Stimulated activated CD4-positive, alpha-beta T cell treated with anti-CD3 and anti-CD28 coated beads, Interleukin-1b, Interleukin-23, amount 100 ng/mL, for 4 hours (primary cell): ENCODE data around the gene MAP1B.

Experiments
- DNase-seq, 2 donors: peaks; one replicate each; pipeline ENCODE4 v3.0.0-alpha.2; 2020; ENCODE audit warnings: low read depth in 2 of 2

The MAP1B gene

DNA sequence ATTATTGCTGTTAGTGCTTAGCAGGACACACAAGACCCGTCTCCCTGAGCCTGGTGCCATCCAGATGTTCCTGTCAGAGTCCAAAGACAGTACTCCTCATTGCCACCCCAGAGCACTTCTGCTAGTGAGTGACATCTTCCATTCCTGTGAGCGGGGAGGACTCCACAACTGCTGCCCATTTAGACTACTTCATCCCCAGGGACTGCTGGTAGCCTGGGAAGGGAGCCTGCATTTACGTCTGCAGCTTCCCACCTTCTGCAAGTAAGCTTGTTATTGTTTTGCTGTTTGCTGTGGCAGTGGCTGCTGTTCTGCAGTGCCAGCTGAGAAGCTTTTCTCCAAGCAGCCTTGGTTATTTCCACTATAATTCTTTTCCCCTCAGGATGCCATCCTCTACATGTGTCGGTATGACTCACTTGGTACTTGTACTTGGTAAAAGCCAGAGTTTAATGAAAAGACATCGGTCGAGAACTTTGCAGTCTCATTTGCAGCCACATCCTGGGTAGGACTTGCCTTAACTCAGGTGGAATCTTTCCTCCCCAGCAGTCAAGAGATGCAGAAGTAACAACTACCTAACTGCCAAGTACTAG, 10.6 kb upstream of the MAP1B start:
- no peak for DNase-seq

DNA sequence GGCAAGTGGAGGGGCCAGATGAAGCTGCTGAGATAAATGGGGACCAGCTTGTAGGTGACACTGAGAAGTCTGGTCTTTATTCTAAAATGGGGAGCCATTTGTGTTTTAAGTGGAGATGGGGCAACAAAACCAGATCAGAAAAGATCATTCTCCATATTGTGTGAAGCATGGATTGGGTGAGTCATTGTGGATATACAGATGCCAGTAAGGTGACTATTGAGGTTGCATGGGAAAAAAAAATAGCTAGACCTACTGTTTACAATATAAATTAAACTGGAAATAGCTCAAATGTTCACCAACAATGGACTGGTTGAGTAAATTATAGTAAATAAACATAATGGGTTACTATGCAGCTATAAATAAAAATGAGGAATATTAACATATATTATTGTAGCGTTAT, 5.4 kb upstream of the MAP1B start:
- no peak for DNase-seq

DNA sequence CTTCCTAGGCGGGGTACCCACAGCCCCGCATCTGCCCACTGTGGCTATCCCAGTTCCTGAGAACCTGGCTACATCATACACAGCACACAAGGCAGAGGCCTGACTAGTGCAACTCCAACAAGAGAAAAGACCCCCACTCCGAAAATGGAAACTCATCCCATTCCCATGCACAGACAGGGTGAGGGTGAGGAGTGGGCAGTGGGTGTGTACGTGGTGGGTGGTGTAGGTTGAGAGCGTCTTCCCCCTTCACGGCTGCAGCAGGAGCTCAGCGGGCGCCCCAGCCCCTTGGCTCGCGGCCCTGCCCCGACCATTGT, 501 bp upstream of the MAP1B start:
- no peak for DNase-seq

- DNase-seq = no peak
These were observed 576 bp downstream of the MAP1B start for GRCh38 chr5:72107901-72108201.

GRCh38 chr5:72108202-72109061, 1.2 kb downstream of the MAP1B start:
- no peak for DNase-seq

- no peak for DNase-seq
These were observed 1.8 kb downstream of the MAP1B start for GRCh38 chr5:72109062-72109411.

DNA sequence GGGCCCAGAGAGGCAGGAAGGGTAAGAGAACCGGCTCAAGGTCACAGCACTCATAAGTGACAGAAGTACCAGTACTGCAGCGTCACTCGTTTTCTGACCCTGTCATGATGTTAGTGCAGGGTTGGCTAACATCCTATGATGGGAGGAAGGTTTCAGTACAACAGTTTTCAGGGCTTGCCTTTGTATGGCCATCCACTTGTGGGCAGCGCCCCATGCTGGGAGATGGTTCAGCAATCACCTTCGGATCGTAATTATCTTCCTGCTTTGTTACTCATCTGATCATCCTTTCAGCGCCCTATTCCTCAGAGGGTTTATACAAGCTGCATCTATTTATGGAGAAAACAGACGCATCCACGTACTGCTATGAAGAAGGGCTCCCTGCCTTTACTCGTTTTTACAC, 2.4 kb downstream of the MAP1B start:
- no peak for DNase-seq

GRCh38 chr5:72110394-72111013, 3.2 kb downstream of the MAP1B start:
- DNase-seq = no peak

GRCh38 chr5:72112389-72112788, 5.1 kb downstream of the MAP1B start:
- DNase-seq = no peak

- DNase-seq = no peak
These were observed 7.4 kb downstream of the MAP1B start for GRCh38 chr5:72114629-72115028.

- DNase-seq = no peak
These were observed 8.0 kb downstream of the MAP1B start for GRCh38 chr5:72115296-72115695.

- no peak for DNase-seq
These were observed 10.0 kb downstream of the MAP1B start for GRCh38 chr5:72117307-72117706.

DNA sequence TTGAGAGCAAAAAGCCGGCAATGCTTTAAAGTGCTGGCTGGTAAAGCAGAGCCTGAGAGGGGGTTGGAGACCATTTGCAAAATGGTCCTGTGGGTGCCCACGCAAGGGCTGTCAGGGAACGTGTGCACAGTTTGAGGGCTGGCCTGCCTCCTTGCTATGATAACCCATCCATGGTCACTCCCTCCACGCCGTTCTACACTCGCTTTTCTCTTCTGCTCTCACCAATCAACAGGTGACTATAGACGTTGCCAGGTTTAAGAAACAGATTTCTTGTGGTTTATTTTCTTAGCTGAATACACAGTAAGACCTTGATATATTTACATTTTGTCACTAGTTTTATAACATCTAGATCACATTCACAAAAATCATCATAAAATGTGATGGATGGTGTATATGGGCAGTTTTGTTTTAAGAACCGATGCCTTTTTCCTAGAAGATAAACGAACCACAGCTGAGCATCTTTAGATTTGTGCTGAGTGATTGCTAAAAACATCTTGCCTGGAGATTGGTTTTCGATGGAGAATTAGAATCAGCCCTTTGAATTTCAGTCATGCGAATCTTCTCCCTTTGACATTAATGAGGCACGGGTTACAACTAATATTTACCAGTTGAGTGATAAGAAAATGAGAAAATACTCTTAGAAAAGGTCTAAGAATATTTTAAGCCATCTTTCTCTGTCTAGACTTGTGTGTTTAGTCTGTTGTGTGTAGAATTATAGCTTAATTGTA, 13.9 kb downstream of the MAP1B start:
- DNase-seq = no peak

GRCh38 chr5:72121780-72122445, 14.6 kb downstream of the MAP1B start:
- no peak for DNase-seq

DNA sequence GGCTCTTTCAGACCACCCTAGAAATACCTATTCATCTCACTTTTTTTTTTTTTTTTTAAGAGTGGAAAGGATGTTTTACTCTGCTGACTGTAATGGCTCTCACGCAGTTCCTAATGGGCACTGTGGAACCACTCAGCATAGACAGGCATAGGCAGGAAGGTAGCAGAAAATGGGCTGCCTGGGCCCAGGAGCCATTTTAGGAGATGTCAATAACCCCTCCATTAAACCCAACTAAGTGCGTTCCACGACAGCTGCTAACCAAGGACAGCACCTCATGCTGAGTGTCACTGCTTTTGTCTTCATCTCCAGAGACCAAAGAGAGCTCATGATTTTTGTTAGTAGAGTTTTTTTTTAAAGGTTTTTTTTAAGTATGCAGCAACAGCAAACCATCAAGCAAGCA, 15.3 kb downstream of the MAP1B start:
- DNase-seq = no peak

GRCh38 chr5:72123764-72124376, 16.6 kb downstream of the MAP1B start:
- DNase-seq = no peak

DNA sequence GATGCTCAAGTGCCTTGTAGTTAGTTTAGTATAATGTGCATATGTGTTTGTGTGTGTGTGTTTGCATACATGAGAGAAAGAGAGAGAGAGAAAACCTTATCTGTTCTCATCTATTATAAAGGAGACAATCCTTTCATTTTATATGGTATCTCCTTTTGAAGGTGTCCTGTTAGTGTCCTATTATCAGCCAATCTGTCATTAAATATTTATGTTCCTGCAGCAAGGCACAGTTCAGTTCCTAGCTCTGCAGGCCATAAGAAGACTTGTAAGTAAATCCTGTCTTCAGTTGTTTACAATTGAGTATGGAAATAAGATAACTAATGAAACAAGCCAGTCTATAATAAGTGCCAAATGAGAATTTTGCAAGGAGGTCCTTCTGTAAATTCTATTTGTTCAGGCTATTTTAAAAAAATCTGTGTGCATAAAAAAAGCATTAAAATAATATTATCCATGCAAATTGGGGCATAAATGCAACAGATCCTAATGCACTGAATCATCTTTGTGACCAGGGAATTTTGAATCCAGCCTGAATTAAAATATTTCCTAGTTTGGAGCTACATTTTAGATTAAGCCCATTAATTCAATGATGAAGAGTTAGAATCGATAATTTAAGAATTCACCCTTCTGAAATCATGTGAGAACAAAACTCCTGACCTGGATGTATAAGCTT, 18.1 kb downstream of the MAP1B start:
- no peak for DNase-seq

DNA sequence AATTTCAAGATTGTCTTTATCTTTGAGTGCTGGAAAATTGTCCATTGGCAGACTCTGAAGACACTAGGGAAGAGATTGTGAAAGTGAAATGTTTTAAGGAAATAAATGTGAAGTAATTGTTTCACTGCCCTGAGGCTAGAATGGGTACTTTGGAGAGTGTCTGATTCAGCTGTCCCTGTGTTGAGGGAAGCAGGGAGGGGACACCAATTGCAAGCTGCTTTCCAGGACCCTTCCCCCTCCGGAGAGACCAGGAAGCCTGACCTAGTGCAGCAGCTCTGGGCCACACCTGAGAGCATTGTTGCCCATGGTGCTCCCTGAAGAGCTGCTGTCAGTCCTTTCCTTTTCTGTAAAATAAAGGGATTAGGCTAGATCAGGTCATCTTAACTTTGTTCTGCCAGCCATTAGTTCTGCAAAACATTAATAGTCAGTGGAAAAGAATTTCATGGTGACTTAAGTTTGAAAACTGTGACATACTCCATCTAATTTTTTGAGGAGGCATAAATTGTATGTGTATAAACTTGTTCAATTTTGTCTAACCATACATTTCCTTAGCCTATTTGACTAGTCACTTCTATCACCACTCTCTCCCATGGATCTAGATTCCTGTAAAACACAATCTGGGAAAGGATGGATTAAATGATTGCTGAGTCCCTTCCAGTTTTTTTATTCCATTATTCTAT, 18.8 kb downstream of the MAP1B start:
- no peak for DNase-seq

GRCh38 chr5:72126796-72127195, 19.5 kb downstream of the MAP1B start:
- DNase-seq = no peak

DNA sequence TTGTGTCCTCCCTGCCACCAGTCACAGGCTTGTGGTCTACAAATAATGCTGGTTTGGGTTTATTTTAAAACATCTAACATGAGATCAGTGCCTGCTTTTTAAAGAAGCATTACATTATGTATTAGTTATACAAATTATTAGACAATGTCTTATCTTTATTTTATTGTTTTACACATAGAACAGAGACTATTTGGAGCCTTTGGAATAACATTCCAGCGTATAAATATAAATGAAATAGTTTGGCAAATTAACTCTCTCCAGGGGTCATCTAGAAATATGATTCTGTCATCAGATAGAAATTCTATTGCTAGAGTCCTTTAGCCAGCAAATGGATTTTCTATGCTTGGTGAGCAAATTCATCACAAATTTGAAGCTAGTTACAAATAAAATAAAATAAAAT, 22.4 kb downstream of the MAP1B start:
- DNase-seq = no peak

GRCh38 chr5:72130351-72130761, 23.1 kb downstream of the MAP1B start:
- no peak for DNase-seq
